ENCODE results near the gene BANK1.

The BANK1 gene

GRCh38 chr4:102114118-102114630 is 323.6 kb downstream of the BANK1 start:
- H3K4me1 ChIP-seq (ENCODE audit: control insufficient read depth in 2 of 2, insufficient read depth in 1 of 2, low read depth in 1 of 2, low read length in 2 of 2): no peaks in the 10 kb centered on the region
- H3K4ac ChIP-seq (ENCODE audit: low read length): no peak overlapping the region
- no peak overlapping the region for H4K91ac ChIP-seq (ENCODE audit: low read depth, low read length, poor library complexity)
- H3K36me3 ChIP-seq (replicated peaks in 1 of 2; ENCODE audit: control insufficient read depth in 2 of 2, insufficient read depth in 2 of 2, low read length in 2 of 2): no peaks in the 10 kb centered on the region
- H3K4me3 ChIP-seq (ENCODE audit: low read length in 2 of 2): no peak overlapping the region
- WGBS, 2 donors (ENCODE audit: extremely low coverage in 2 of 2, insufficient read length in 2 of 2, insufficient replicate concordance in 1 of 2): no CpG with 5 or more reads among the region's 3 CpGs
- H3K27ac ChIP-seq (replicated peaks; ENCODE audit: low read length): no peak overlapping the region
- H3K79me1 ChIP-seq (ENCODE audit: low read depth, low read length): no peaks in the 10 kb centered on the region
- no peak overlapping the region for H3K18ac ChIP-seq (ENCODE audit: low read length)
- H2AFZ ChIP-seq (ENCODE audit: low read length): no peak overlapping the region
- H3K4me2 ChIP-seq (ENCODE audit: insufficient read depth, low read length, poor library complexity, severe bottlenecking): no peak overlapping the region
- no peak overlapping the region for H4K8ac ChIP-seq (ENCODE audit: low read depth, low read length)
- no peak overlapping the region for H2BK120ac ChIP-seq (ENCODE audit: low read depth, low read length)
- H3K27me3 ChIP-seq (ENCODE audit: control insufficient read depth in 3 of 3, insufficient read depth in 3 of 3, low read depth in 1 of 3, low read length in 3 of 3): no peaks in the 10 kb centered on the region
- no peak overlapping the region for H3K14ac ChIP-seq (ENCODE audit: low read length)
- H2BK5ac ChIP-seq (ENCODE audit: low read length): no peak overlapping the region
- H3K9ac ChIP-seq (ENCODE audit: low read depth, low read length, poor library complexity): no peak overlapping the region
- no peak overlapping the region for H2BK15ac ChIP-seq (ENCODE audit: low read length)
- H3K9me3 ChIP-seq (replicated peaks in 1 of 2; ENCODE audit: control insufficient read depth in 2 of 2, insufficient read depth in 1 of 2, low read depth in 1 of 2, low read length in 2 of 2): no peaks in the 10 kb centered on the region
- DNase-seq (ENCODE audit: low spot score): no peak
- H2BK12ac ChIP-seq (ENCODE audit: low read length): no peak overlapping the region
- H3K23ac ChIP-seq (ENCODE audit: low read depth, low read length, poor library complexity): no peak overlapping the region
- no peak overlapping the region for H2AK5ac ChIP-seq (ENCODE audit: low read depth, low read length)

GRCh38 chr4:102116121-102116520 is 325.6 kb downstream of the BANK1 start:
- Histone ChIP-seq H2BK5ac (ENCODE audit: low read length) (no peak overlapping the region), H3K4ac (ENCODE audit: low read length) (no peak overlapping the region), H2BK15ac (ENCODE audit: low read length) (no peak overlapping the region), H2BK120ac (ENCODE audit: low read depth, low read length) (no peak overlapping the region), H3K4me1 (ENCODE audit: control insufficient read depth in 2 of 2, insufficient read depth in 1 of 2, low read depth in 1 of 2, low read length in 2 of 2) (no peaks in the 10 kb centered on the region), H3K4me2 (ENCODE audit: insufficient read depth, low read length, poor library complexity, severe bottlenecking) (no peak overlapping the region), H2AK5ac (ENCODE audit: low read depth, low read length) (no peak overlapping the region), H3K79me1 (ENCODE audit: low read depth, low read length) (no peaks in the 10 kb centered on the region), H3K9ac (ENCODE audit: low read depth, low read length, poor library complexity) (no peak overlapping the region), H3K4me3 (ENCODE audit: low read length in 2 of 2) (no peak overlapping the region), H3K27ac (replicated peaks; ENCODE audit: low read length) (no peak overlapping the region), H2BK12ac (ENCODE audit: low read length) (no peak overlapping the region), H3K18ac (ENCODE audit: low read length) (no peak overlapping the region), H4K8ac (ENCODE audit: low read depth, low read length) (no peak overlapping the region), H4K91ac (ENCODE audit: low read depth, low read length, poor library complexity) (no peak overlapping the region), H2AFZ (ENCODE audit: low read length) (no peak overlapping the region), H3K36me3 (replicated peaks in 1 of 2; ENCODE audit: control insufficient read depth in 2 of 2, insufficient read depth in 2 of 2, low read length in 2 of 2) (no peaks in the 10 kb centered on the region), H3K27me3 (ENCODE audit: control insufficient read depth in 3 of 3, insufficient read depth in 3 of 3, low read depth in 1 of 3, low read length in 3 of 3) (no peaks in the 10 kb centered on the region), H3K9me3 (replicated peaks in 1 of 2; ENCODE audit: control insufficient read depth in 2 of 2, insufficient read depth in 1 of 2, low read depth in 1 of 2, low read length in 2 of 2) (no peaks in the 10 kb centered on the region), H3K14ac (ENCODE audit: low read length) (no peak overlapping the region), H3K23ac (ENCODE audit: low read depth, low read length, poor library complexity) (no peak overlapping the region)
- DNase-seq (ENCODE audit: low spot score): no peak
- no CpG with 5 or more reads among the region's 3 CpGs for WGBS, 2 donors (ENCODE audit: extremely low coverage in 2 of 2, insufficient read length in 2 of 2, insufficient replicate concordance in 1 of 2)

GRCh38 chr4:102120846-102121245 is 330.3 kb downstream of the BANK1 start:
- Histone ChIP-seq H3K9ac (ENCODE audit: low read depth, low read length, poor library complexity) (no peak overlapping the region), H3K4me3 (ENCODE audit: low read length in 2 of 2) (no peak overlapping the region), H2BK5ac (ENCODE audit: low read length) (no peak overlapping the region), H2AFZ (ENCODE audit: low read length) (no peak overlapping the region), H2AK5ac (ENCODE audit: low read depth, low read length) (no peak overlapping the region), H3K4ac (ENCODE audit: low read length) (no peak overlapping the region), H3K4me1 (ENCODE audit: control insufficient read depth in 2 of 2, insufficient read depth in 1 of 2, low read depth in 1 of 2, low read length in 2 of 2) (no peaks in the 10 kb centered on the region), H3K79me1 (ENCODE audit: low read depth, low read length) (no peaks in the 10 kb centered on the region), H3K27me3 (ENCODE audit: control insufficient read depth in 3 of 3, insufficient read depth in 3 of 3, low read depth in 1 of 3, low read length in 3 of 3) (no peaks in the 10 kb centered on the region), H3K9me3 (replicated peaks in 1 of 2; ENCODE audit: control insufficient read depth in 2 of 2, insufficient read depth in 1 of 2, low read depth in 1 of 2, low read length in 2 of 2) (peaks cover 0 to 2% of the 10 kb centered on the region in 2 donors), H3K4me2 (ENCODE audit: insufficient read depth, low read length, poor library complexity, severe bottlenecking) (no peak overlapping the region), H2BK15ac (ENCODE audit: low read length) (no peak overlapping the region), H2BK12ac (ENCODE audit: low read length) (no peak overlapping the region), H3K14ac (ENCODE audit: low read length) (no peak overlapping the region), H3K27ac (replicated peaks; ENCODE audit: low read length) (no peak overlapping the region), H3K23ac (ENCODE audit: low read depth, low read length, poor library complexity) (no peak overlapping the region), H3K36me3 (replicated peaks in 1 of 2; ENCODE audit: control insufficient read depth in 2 of 2, insufficient read depth in 2 of 2, low read length in 2 of 2) (no peaks in the 10 kb centered on the region), H4K8ac (ENCODE audit: low read depth, low read length) (no peak overlapping the region), H3K18ac (ENCODE audit: low read length) (no peak overlapping the region), H4K91ac (ENCODE audit: low read depth, low read length, poor library complexity) (no peak overlapping the region), H2BK120ac (ENCODE audit: low read depth, low read length) (no peak overlapping the region)
- DNase-seq (ENCODE audit: low spot score): no peak

Measured in neuronal stem cell (in vitro differentiated cells).